BE2C (cell line): ENCODE data around the gene GPR150.

Experiments
- DNase-seq: peaks from one replicate; pipeline ENCODE4 v3.0.0-alpha.2; 2020
- H3K27me3 ChIP-seq: fragments of 250-450 bp; sonication (Bioruptor Pico); 2 replicates; pipeline ENCODE4 v1.5.1; 2020; ENCODE audit warnings: mild to moderate bottlenecking
- H3K36me3 ChIP-seq: fragments of 250-450 bp; sonication (Bioruptor Pico); 2 replicates; pipeline ENCODE4 v1.5.1; 2020; ENCODE audit warnings: mild to moderate bottlenecking
- H3K4me1 ChIP-seq: fragments of 250-450 bp; sonication (Bioruptor Pico); 2 replicates; pipeline ENCODE4 v1.5.1; 2020
- H3K4me3 ChIP-seq: 2 replicates; pipeline ENCODE4 v1.5.1; 2011; ENCODE audit warnings: low read depth, low read length
- H3K9me3 ChIP-seq: fragments of 250-450 bp; sonication (Bioruptor Pico); 2 replicates; pipeline ENCODE4 v1.5.1; 2020
- TF ChIP-seq, protein P1 (sequence below): IDR thresholded peaks from 2 replicates; pipeline ENCODE4 v1.5.1; 2012; ENCODE audit warnings: mild to moderate bottlenecking, low read depth, low read length

Gene GPR150

DNA sequence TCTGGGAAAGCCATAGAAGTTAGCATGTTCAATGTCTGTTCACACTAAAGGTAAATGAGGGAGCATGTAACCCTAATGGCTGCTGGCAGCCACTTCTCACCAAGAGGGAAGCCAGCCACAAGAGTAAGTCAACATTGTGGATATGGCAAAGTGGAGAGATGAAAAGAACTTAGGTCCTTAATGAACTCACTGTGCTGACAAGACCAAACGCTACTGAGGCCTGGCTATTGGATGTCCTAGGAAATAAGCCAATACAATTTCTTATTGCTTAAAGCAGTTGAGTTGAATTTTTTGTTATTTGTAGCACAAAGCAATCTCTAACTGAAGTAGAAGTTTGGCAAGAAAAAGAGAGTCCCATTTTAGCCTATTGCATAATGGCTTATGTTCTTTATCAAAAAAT, 6.8 kb downstream of the GPR150 start:
- DNase-seq, result no peak
- Histone ChIP-seq H3K4me1 (no peaks in the 10 kb centered on the region; the same call in 1 of the 2 replicates), H3K9me3 (no peaks in the 10 kb centered on the region), H3K36me3 (no peaks in the 10 kb centered on the region), H3K27me3 (no peaks in the 10 kb centered on the region), H3K4me3 (no peak overlapping the region)
- TF ChIP-seq, protein P1, sequence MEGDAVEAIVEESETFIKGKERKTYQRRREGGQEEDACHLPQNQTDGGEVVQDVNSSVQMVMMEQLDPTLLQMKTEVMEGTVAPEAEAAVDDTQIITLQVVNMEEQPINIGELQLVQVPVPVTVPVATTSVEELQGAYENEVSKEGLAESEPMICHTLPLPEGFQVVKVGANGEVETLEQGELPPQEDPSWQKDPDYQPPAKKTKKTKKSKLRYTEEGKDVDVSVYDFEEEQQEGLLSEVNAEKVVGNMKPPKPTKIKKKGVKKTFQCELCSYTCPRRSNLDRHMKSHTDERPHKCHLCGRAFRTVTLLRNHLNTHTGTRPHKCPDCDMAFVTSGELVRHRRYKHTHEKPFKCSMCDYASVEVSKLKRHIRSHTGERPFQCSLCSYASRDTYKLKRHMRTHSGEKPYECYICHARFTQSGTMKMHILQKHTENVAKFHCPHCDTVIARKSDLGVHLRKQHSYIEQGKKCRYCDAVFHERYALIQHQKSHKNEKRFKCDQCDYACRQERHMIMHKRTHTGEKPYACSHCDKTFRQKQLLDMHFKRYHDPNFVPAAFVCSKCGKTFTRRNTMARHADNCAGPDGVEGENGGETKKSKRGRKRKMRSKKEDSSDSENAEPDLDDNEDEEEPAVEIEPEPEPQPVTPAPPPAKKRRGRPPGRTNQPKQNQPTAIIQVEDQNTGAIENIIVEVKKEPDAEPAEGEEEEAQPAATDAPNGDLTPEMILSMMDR, result no peak

DNA sequence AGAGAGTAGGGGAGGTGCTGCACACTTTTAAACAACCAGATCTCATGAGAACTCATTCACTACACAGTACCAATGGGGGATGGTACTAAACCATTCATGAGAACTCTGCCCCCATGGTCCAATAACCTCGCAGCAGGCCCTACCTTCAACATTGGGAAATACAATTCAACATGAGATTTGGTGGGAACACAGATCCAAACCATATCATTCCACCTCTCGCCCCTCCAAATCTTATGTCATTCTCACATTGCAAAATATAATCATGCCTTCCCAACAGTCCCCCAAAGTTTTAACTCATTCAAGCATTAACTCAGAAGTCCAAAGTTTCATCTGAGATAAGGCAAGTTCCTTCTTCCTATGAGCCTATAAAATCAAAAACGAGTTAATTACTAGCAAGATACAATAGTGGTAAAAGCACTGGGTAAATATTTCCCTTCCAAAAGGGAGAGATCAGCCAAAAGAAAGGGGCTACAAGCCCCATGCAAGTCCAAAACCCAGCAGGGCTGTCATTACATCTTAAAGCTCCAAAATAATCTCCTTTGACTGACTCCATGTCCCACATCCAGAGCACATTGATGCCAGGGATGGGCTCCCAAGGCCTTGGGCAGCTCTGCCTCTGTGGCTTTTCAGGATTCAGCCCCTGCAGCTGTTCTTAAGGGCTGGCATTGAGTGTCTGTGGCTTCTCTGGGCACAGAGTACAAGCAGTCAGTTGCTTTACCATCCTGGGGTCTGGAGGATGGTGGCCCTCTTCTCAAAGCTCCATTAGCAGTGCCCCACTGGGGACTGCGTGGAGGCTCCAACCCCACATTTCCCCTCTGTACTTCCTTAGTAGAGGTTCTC, 8.3 kb downstream of the GPR150 start:
- Histone ChIP-seq H3K9me3 (no peaks in the 10 kb centered on the region), H3K27me3 (no peaks in the 10 kb centered on the region), H3K36me3 (no peaks in the 10 kb centered on the region), H3K4me3 (no peak overlapping the region), H3K4me1 (no peaks in the 10 kb centered on the region)
- no peak for DNase-seq
- TF ChIP-seq, protein P1, result no peak

DNA sequence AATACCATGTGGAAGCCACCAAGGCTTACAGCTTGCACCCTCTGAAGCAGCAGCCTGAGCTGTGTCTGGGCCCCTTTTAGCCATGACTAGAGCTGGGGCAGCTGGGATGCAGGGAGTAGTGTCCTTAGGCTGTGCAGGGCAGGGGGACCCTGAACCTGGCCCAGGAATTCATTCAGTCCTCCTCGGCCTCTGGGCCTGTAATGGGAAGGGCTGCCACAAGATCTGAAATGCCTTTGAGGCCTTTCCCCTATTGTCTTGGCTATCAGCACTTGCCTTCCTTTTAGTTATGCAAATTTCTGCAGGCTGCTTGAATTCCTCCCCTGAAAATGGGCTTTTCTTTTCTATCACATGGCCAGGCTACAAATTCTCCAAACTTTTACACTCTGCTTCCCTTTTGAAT, 9.0 kb downstream of the GPR150 start:
- Histone ChIP-seq H3K4me3 (no peak overlapping the region), H3K4me1 (no peaks in the 10 kb centered on the region), H3K9me3 (no peaks in the 10 kb centered on the region), H3K27me3 (no peaks in the 10 kb centered on the region), H3K36me3 (no peaks in the 10 kb centered on the region)
- DNase-seq, result no peak
- TF ChIP-seq, protein P1, result no peak

DNA sequence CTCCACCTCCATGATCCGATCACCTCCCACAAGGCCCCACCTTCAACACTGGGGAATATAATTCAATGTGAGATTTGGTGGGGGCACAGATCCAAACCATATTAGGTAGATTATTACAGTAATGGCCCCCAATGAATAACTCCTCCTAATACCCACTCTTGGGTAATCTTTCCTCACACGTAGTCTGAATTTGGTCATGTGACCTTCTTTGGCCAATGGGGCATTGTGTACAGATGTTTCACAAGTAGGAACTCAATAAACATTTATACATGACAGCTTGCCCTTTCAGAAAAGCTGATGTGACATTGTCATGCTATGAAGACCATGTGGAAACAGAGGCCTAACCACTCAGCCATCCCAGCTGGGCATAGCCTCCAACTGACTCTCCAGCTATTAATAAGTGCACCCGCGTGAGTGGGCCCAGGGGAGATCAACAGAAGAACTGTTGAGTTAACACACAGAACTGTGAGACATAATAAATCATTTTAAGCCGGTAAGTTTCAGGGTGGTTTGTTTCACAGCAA, 10.6 kb downstream of the GPR150 start:
- TF ChIP-seq, protein P1, result no peak
- no peaks in the 10 kb centered on the region for H3K9me3 ChIP-seq
- no peaks in the 10 kb centered on the region for H3K36me3 ChIP-seq
- no peak for DNase-seq
- no peaks in the 10 kb centered on the region for H3K27me3 ChIP-seq
- H3K4me3 ChIP-seq, result no peak overlapping the region
- no peaks in the 10 kb centered on the region for H3K4me1 ChIP-seq

DNA sequence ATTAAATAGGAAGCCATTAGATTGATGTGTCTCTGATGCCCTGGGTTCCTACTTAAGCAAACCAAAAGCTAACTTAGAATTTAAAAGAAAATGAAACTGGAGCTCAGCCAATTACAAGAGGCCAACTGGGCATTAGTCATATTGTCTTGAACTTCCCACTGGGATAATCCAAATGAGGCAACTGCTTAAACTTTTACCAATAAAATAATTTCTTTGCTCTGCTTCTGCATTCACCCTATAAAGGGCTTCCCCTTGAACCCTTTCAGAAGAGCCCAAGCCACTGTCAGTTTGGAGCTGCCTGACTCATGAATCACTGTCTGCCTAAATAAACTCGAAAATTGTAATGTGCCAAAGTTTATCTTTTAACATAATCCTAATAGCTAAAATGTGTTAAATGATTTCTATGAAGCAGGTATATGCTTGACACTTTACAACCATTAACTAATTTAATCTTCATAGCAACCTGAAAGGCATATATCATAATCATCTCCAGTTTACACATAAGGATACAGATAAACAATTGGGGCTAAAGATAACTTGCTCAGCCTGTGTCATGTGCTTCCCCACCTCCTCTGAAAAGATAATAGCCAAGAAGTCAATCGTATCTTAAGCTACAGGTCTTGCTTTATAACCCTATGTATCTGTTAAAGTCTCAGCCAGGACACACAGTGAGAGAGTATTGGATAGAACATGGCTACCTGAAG, 11.5 kb downstream of the GPR150 start:
- H3K36me3 ChIP-seq, result no peaks in the 10 kb centered on the region
- DNase-seq, result no peak
- H3K4me3 ChIP-seq, result no peak overlapping the region
- H3K4me1 ChIP-seq, result no peaks in the 10 kb centered on the region
- H3K27me3 ChIP-seq, result no peaks in the 10 kb centered on the region
- TF ChIP-seq, protein P1, result no peak
- H3K9me3 ChIP-seq, result no peaks in the 10 kb centered on the region
